ENCODE results near the gene UTP25.

UTP25 gene

GRCh38 chr1:209871430-209871829 lies 43.7 kb downstream of the UTP25 start:
- DNase-seq (ENCODE audit: insufficient read length, low spot score) = no peak
- no peak for TF ChIP-seq CTCF (IDR thresholded peaks at IDR 0.05; ENCODE audit: insufficient read depth, missing control alignments)
- FAIRE-seq = peak; percentile 32

GRCh38 chr1:209873067-209873799 lies 45.5 kb downstream of the UTP25 start:
- no peak for TF ChIP-seq CTCF (IDR thresholded peaks at IDR 0.05; ENCODE audit: insufficient read depth, missing control alignments)
- DNase-seq (ENCODE audit: insufficient read length, low spot score) (no peak), FAIRE-seq (peak; percentile 29)

DNA sequence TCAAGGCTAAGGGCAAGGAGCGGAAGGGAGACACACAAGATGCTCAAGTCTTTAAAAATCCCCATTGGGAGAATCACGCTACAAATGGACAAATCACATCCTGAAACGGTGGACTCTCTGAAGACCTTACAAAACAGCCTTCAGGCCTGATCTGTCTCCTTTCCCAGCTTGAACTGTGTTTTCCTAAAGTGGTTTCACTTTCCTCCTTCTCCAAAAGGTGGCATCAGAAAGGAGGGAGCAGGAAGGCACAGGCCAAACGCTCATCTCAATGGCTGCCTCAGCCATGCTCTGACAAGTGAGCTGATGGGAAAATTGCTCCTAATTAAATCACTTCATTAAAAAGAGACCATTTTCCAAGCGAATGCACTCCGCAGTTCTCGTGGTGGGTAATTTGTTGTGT lies 47.7 kb downstream of the UTP25 start:
- DNase-seq (ENCODE audit: insufficient read length, low spot score) = no peak
- peak; percentile 64 for FAIRE-seq

DNA sequence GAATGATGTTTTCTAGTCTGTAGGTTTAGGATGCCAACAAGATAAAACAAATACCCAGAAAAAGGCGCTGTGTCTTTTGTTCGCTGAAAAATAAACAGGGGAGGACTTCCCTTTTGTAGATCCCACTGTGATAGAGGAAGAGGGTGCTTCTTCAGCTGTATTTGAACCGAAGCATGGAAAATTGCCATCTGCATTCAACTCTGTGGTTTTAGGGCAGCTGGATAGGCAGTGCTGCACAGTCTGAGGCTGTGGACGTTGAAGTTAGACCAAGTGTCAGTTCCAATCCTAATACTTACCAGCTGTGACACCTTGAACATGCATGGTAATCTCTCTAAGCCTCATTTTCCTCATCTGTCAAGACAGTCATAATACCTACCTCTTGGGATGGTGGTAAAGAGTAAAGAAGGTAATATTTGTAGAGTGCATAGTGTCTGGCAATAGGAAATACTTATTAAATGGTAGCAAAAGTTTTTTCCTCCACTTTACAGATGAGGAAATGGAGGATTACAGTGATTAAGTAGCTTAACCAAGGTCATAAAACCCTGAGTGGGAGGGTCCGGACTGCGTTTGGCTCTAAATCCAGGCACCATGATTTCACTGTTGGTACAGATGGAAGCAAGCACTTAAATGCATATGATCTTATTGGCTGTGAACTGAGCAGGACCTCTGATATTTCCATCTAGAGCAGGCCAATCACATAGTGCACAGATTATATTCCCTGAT lies 48.5 kb downstream of the UTP25 start:
- DNase-seq (ENCODE audit: insufficient read length, low spot score) (no peak), FAIRE-seq (peak; percentile 94)
- no peak for TF ChIP-seq CTCF (IDR thresholded peaks at IDR 0.05; ENCODE audit: insufficient read depth, missing control alignments)

More for the DNA sequence above, 47.7 kb downstream of the UTP25 start:
- TF ChIP-seq CTCF (IDR thresholded peaks at IDR 0.05; ENCODE audit: insufficient read depth, missing control alignments) = peak; percentile 40

DNA sequence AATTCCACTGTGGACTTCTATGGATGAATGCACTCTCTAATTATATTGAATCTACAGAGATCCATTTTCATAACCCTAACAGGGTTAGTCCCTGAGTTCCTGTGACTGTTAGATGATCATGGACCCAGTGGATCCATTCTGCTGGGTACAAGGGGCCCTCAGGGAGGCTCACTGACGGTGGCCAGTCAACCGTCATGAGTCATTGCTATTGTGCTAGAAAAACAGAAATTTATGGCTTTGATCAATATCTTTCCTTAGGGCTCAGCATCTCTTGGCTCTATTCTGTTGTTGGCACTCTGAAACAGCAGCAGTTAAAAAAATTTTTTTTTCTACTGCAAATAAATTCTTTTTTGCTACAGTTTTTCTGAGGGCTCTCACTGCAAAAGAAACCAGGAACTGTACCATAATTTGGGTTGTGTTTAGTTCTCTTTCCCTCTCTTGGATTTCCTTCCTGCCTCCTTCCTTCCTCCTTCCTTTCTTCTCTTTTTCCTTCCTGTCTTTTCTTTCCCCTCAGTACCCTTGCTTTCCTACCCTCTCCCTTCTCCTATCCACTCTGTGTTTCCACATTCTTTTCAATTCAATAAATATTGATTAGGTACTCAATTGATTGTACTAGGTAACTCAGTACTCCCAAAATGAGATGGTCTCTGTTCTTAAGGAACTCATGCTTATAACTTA lies 49.5 kb downstream of the UTP25 start:
- FAIRE-seq (no peak), DNase-seq (ENCODE audit: insufficient read length, low spot score) (no peak)
- no peak for TF ChIP-seq CTCF (IDR thresholded peaks at IDR 0.05; ENCODE audit: insufficient read depth, missing control alignments)

- no peak for TF ChIP-seq CTCF (IDR thresholded peaks at IDR 0.05; ENCODE audit: insufficient read depth, missing control alignments)
- FAIRE-seq (no peak), DNase-seq (ENCODE audit: insufficient read length, low spot score) (no peak)
Measured at GRCh38 chr1:209878964-209879363, 51.2 kb downstream of the UTP25 start.

Measured in D721Med (cell line).